Esophagus squamous epithelium (tissue), 4 donors: ENCODE data around the gene RRBP1.

ENCODE experiments used
- CTCF ChIP-seq, 6 experiments: fragments of 450-650 bp in 4 of 6; fragments of 200-600 bp in 2 of 6; sonication (generic) in 2 of 6; IDR thresholded peaks; one replicate each; pipeline ENCODE4 v1.5.1; 2016 to 2019; ENCODE audit warnings: antibody characterized with exemption in 6 of 6, mild to moderate bottlenecking in 4 of 6, moderate library complexity in 4 of 6
- POLR2A ChIP-seq, 4 donors: fragments of 450-650 bp; IDR thresholded peaks; one replicate each; pipeline ENCODE4 v1.6.1; 2017; ENCODE audit warnings: antibody characterized with exemption in 4 of 4, mild to moderate bottlenecking in 4 of 4, moderate library complexity in 3 of 4

- TF ChIP-seq CTCF (IDR thresholded peaks at IDR 0.05) (no peak), POLR2A (IDR thresholded peaks at IDR 0.05) (no peak)
Measured at GRCh38 chr20:17576215-17576614, 105.8 kb downstream of the RRBP1 start.
